GM12891 (cell line): ENCODE data around the gene DAB2IP.

ENCODE experiments used
- POLR2A ChIP-seq: IDR thresholded peaks from 2 replicates; pipeline ENCODE4 v1.6.1; 2011; ENCODE audit warnings: low read depth, low read length, control low read depth
- TAF1 ChIP-seq: IDR thresholded peaks from 2 replicates; pipeline ENCODE4 v1.6.1; 2011; ENCODE audit warnings: low read depth, low read length, control low read depth

DNA sequence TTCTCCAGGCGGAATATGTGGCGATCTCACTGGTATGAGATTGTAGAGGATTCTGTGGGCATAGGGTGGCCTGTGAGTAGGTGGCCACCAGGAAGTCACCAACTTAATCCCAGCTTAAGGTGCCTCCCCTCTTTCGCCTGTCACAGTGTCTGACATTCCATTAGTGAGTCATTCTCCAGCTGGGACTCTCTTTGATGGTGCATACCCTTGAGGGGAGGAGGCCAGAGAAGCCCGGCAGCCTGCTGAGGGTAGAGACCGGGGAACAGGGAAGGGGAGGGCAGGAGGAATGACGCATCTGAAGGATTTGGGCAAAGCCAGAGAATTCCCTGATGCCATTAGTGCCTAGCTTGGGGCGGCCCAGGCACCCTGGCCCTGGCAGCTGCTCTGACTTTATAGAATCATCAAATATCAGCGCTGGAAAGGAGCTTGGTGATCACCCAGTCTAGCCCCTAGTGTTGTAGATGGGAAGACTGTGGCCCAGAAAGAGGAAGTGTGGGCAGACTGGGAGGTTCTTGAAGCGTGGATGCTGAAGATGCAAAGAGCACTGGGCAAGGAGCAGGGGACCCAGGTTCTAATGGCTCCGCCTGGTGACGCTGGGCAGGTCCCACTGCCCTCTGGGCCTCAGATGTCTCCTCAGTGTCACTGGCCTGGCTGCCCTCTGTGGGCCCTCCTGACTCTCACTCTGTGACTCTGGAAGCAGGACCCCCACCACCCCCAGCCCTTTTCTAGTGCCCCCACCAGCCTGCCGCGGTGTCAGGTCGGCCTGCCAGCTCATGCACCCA is 41.4 kb downstream of the DAB2IP start:
- TF ChIP-seq TAF1 (no peak), POLR2A (no peak)
